ENCODE data around the gene HOXB8. TPM values are rescaled to one million over a fixed set of nuclear protein-coding genes. Genes with fewer than 3 reads are reported as not detected.
A peak's percentile ranks its signal among the peaks of the same experiment; 100 is the strongest.

Gene HOXB8
- total and polyA plus RNA-seq, 2 experiments from 2014 or later = not detected

DNA sequence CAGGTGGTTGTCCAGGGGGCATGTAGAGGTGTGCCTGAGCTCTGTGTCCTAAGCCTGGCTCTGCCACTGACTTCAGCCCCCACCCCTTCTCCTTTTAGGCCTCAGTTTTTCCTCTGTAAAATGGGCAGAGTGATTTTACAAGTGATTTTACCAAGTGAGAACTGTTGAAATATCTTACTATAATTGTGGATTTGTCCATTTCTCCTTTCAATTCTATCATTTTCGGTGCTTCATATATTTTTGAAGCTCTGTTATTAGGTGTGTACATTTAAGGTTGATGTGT lies 32.8 kb upstream of the HOXB8 start (continued):
- no peak for TF ChIP-seq STAT1 (IDR thresholded peaks at IDR 0.05; ENCODE audit: unreplicated experiment)
- no peak for TF ChIP-seq POLR2AphosphoS5 (IDR thresholded peaks at IDR 0.05; ENCODE audit: low read depth)
- TF ChIP-seq ZNF114 (CRISPR knock-in tag; IDR thresholded peaks at IDR 0.05) = no peak
- TF ChIP-seq EZH2 (IDR thresholded peaks at IDR 0.05; ENCODE audit: low read depth, unreplicated experiment) = no peak
- TF ChIP-seq, protein P1, sequence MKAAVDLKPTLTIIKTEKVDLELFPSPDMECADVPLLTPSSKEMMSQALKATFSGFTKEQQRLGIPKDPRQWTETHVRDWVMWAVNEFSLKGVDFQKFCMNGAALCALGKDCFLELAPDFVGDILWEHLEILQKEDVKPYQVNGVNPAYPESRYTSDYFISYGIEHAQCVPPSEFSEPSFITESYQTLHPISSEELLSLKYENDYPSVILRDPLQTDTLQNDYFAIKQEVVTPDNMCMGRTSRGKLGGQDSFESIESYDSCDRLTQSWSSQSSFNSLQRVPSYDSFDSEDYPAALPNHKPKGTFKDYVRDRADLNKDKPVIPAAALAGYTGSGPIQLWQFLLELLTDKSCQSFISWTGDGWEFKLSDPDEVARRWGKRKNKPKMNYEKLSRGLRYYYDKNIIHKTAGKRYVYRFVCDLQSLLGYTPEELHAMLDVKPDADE (IDR thresholded peaks at IDR 0.05) = no peak
- TF ChIP-seq CREB1 (CRISPR knock-in tag; IDR thresholded peaks at IDR 0.05; ENCODE audit: low read depth) = no peak

DNA sequence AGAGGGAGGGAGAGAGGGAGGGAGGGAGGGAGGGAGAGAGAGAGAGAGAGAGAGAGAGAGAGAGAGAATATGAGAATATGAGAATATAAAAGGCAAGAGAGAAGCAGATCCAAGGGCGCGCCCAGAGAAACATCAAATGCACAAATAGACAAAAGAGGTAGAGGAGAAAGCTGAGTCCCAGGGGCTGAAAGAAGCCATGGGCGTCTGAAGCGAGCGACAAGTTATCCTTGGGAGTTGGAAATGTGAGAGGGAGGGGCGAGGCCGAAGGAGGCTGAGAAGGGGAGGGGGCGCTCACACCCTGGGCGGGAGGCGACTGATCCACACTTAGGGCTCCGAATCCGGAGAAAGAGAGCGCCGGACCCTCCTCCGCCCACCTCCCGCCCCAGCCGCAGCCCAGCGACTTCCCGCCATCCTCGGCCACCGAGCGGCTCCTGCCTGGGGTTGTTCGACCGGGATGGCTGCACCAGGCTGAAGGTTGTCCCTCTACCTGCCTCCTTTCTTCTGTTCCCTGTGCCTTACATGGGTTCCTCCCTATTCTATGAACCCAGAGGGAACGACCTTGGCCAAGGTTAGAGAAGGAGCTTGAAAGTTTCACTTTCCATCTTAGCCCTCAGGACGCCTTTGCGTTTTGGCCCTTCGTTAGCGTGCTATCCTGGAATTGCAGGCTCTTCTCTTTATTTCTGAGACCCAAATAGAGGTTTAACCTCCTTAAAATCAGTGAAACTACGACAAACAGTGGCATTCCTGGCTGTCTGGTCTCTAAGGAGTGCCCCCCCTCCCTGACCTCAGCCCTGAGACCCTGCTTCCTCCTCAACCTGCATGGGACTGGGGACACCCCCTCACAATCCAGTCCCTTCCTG lies 32.2 kb upstream of the HOXB8 start:
- H3K4me1 ChIP-seq (ENCODE audit: insufficient read depth) = peaks cover 19% of the 10 kb centered on the region
- H3K36me3 Mint-ChIP-seq (ENCODE audit: low read depth) = no peaks in the 10 kb centered on the region; the same call in 2 of the 3 replicates
- H3K9me3 Mint-ChIP-seq = no peaks in the 10 kb centered on the region; the same call in 2 of the 3 replicates
- H4K20me1 ChIP-seq (replicated peaks; ENCODE audit: insufficient read depth) = peaks cover 19% of the 10 kb centered on the region; the same call in 1 of the 2 replicates
- no peaks in the 10 kb centered on the region; the same call in 1 of the 2 replicates for H3K36me3 ChIP-seq (ENCODE audit: insufficient read depth)
- peak overlapping the region; percentile 87 for H3K4me2 ChIP-seq
- DNase-seq (ENCODE audit: low spot score) (peak; percentile 80), ATAC-seq (peak; percentile 61)
- TF ChIP-seq, protein P2, sequence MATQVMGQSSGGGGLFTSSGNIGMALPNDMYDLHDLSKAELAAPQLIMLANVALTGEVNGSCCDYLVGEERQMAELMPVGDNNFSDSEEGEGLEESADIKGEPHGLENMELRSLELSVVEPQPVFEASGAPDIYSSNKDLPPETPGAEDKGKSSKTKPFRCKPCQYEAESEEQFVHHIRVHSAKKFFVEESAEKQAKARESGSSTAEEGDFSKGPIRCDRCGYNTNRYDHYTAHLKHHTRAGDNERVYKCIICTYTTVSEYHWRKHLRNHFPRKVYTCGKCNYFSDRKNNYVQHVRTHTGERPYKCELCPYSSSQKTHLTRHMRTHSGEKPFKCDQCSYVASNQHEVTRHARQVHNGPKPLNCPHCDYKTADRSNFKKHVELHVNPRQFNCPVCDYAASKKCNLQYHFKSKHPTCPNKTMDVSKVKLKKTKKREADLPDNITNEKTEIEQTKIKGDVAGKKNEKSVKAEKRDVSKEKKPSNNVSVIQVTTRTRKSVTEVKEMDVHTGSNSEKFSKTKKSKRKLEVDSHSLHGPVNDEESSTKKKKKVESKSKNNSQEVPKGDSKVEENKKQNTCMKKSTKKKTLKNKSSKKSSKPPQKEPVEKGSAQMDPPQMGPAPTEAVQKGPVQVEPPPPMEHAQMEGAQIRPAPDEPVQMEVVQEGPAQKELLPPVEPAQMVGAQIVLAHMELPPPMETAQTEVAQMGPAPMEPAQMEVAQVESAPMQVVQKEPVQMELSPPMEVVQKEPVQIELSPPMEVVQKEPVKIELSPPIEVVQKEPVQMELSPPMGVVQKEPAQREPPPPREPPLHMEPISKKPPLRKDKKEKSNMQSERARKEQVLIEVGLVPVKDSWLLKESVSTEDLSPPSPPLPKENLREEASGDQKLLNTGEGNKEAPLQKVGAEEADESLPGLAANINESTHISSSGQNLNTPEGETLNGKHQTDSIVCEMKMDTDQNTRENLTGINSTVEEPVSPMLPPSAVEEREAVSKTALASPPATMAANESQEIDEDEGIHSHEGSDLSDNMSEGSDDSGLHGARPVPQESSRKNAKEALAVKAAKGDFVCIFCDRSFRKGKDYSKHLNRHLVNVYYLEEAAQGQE (IDR thresholded peaks at IDR 0.05; ENCODE audit: unreplicated experiment) = no peak
- TF ChIP-seq STAT1 (IDR thresholded peaks at IDR 0.05; ENCODE audit: unreplicated experiment) = no peak
- TF ChIP-seq NANOG (IDR thresholded peaks at IDR 0.05; ENCODE audit: borderline replicate concordance) = no peak
- peak; percentile 48 for TF ChIP-seq EZH2 (IDR thresholded peaks at IDR 0.05; ENCODE audit: low read depth, unreplicated experiment)
- H3K4me1 Mint-ChIP-seq = peaks cover 13% of the 10 kb centered on the region
- no peaks in the 10 kb centered on the region for H3K9me2 ChIP-seq (ENCODE audit: insufficient read depth)
- no peaks in the 10 kb centered on the region for H3K79me2 ChIP-seq (replicated peaks; ENCODE audit: insufficient read depth)
- peak overlapping the region; percentile 54 for H3K4me3 ChIP-seq
- H3K27ac ChIP-seq (ENCODE audit: low read depth) = no peak overlapping the region
- H3K27me3 ChIP-seq (ENCODE audit: insufficient read depth) = peaks cover 100% of the 10 kb centered on the region
- H3K27ac Mint-ChIP-seq = no peak overlapping the region
- peak overlapping the region; percentile 68 for H3K4me3 Mint-ChIP-seq
- peaks cover 44% of the 10 kb centered on the region for H3F3A ChIP-seq (replicated peaks; ENCODE audit: low read depth)
- H3K27me3 Mint-ChIP-seq (ENCODE audit: insufficient read depth, low read depth, poor library complexity) = peaks cover 91% of the 10 kb centered on the region
- H2AFZ ChIP-seq = peak overlapping the region; percentile 91; the same call in 1 of the 2 replicates
